DMS114 treated with DMSO at 0.1 percent for 48 hours (cell line): Measurements from ENCODE around the gene WASHC2A.
"Not testable (repeated sequence)": the region's sequence is repeated elsewhere in the genome, so short reads cannot be mapped to it uniquely, and the experiment has no call there.

Experiments used
- DNase-seq: peaks from one replicate; lab custom pipeline; 2025; ENCODE audit not compliant: unreplicated experiment; lab: John Stamatoyannopoulos, UW

The WASHC2A gene

GRCh38 chr10:50063100-50063499 lies 4.7 kb upstream of the WASHC2A start:
- no peak for DNase-seq

DNA sequence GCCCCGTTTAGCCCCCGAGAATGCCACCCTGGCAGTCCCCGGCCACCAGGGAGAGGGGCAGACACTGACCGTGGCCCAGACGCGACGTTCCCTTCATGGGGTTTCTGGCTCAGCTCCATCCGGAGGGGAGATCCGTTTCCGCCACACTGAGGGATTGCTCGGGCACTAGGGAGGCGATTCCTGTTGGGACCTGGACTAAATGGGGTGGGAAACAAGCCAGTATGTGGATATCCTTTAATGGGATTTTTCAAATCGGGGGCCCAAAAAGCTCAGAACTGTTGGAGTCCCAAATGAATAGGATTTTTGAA lies 552 bp downstream of the WASHC2A start:
- not testable (repeated sequence) for DNase-seq

- DNase-seq: not testable (repeated sequence)
Observed at GRCh38 chr10:50075139-50075538, 7.4 kb downstream of the WASHC2A start.

DNA sequence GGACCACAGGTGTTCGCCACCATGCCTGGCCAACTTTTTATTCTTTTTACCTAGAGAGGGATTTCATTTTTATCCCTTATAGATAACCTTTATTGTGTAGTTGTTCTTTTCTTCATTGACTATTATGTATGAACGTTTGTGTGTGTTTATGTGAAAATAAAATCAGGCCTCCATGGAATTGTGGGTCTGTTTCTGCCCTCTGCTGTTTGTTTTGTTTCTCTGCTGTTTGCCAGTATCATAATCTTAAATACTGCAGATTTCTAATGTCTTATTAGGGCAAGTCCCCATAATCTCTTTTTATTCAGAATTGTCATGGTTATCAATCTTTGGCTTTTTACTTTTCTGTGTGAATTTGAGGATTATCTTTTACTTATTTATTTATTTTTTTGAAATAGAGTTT lies 7.8 kb downstream of the WASHC2A start:
- peak; percentile 11 for DNase-seq

DNA sequence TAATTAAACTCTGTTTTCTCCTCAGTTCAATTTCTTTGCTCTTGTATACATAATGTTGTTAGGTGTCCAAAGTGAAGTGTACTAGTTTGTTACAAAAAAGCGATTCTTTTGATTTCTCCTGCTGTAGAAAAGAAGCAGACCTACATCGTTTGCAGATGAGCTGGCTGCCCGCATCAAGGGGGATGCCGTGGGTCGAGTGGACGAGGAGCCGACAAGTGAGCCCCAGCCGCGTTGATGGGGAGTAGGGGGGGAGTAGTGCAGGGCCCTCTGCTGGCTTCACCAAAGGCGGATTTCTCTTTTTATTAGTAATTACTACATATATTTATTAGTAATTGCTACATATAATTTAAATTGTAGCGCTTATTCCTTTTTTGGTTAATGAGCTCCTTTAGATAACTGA lies 23.6 kb downstream of the WASHC2A start:
- DNase-seq: not testable (repeated sequence)

GRCh38 chr10:50092928-50093327 lies 25.2 kb downstream of the WASHC2A start:
- not testable (repeated sequence) for DNase-seq

DNA sequence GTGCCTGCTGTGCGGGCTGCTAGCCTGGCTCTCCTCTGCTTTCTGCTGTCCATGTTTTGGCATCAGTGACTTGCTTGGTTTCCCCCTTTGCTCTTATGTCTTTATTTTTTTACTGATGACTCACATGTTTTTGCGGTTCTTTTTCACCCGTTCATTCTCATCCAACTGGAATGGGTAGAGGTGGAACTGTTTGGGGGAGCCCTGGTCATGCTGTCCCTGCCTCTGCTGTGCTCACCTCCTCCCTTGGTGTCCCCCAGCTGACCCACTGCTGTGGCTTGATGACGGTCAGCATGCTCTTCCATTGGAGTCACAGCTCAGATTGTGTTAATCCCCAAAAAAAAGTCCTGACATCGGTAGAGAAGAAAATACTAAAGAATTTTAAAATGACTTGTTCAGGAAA lies 26.9 kb downstream of the WASHC2A start:
- DNase-seq: not testable (repeated sequence)

DNA sequence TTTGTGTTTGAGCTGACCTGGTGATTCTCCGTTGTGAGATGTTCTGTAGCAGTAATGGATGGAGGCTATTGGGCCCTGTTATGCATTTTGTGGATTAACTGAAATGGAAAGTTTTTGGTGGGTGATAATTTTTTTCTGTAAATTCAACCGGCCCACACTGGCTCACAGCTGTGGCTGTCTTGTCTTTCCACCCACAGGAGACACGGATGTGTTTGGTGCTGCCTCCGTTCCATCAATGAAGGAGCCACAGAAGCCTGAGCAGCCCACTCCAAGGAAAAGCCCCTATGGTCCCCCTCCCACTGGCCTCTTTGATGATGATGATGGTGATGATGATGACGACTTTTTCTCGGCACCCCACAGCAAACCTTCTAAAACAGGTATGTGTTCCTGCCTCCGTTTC lies 27.6 kb downstream of the WASHC2A start:
- not testable (repeated sequence) for DNase-seq

DNA sequence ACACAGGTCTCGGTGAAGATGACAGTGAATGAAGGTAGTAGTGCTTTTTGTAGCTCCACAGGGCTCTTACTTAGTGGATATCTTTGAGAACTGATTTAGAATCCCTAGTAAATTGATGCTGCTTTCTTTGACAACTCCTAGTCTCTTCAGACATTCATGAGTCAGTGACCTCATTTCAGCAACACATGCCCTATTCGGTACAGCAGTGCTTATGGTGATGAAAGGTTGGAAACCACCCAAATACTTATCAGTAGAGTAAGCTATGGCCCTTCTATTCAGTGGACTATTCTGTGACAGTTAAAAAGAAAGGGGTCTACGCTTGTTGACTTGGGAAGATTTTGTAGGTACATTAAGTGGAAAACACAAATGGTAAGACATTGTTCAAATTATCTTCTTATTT lies 29.0 kb downstream of the WASHC2A start:
- DNase-seq: not testable (repeated sequence)

- not testable (repeated sequence) for DNase-seq
Observed at GRCh38 chr10:50098645-50099044, 30.9 kb downstream of the WASHC2A start.

DNA sequence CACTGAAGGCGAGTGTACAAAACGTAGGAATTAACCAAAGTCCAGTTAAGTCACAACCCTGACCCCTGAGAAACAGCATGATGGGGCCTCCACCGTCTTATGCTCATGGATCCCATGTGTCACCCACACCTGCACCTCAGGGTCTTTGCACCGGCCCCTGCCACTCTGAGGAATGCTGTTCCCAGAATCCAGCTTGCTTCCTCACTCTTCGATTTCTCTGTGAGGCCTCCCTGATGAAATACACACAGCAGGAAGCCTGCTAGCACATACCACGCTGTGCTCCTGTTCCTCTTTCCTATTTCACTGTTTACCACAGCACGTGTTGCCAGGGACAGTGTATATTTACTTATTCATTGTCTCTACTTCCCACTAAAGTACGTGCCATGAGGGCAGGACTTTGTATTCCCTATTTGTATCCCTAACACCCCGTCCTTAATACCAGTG lies 33.4 kb downstream of the WASHC2A start:
- not testable (repeated sequence) for DNase-seq

DNA sequence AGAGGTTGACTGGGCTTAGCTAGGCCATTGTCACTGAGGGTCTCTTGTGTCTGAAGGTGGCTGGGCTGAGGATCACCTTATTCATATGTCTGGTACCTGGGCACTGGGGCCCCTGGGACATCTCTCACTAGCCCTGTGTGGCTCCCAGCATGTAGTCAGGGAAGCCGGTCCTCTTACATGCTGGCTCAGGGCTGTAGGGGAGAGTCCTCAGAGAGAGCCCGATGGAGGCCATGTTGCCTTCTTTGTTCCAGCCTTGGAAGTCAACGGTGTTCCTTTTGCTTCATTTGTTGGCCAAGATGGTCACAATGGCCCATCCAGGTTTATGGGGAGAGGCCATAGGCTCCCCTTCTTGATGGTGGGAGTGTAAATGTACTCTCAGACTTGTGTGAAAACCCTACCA lies 34.0 kb downstream of the WASHC2A start:
- not testable (repeated sequence) for DNase-seq

DNA sequence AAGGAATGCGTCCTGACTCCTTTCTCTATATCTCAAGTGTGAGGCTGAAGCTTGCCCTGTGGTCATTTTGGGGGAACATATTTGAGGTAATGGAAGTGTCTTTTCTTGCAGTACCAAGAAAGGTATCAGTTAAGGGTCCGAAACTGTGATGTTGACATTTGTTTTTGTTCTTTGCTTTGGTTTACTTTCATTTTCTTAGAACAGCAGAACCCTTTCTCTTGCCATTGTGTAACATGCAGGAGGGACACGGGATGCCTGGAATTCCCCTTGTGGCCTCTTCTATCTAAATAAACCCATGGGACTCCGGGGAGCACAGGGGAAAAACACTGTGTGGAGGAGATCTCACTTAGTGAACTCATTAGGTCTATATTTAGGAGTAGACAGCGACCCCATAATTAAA lies 34.5 kb downstream of the WASHC2A start:
- DNase-seq: not testable (repeated sequence)

DNA sequence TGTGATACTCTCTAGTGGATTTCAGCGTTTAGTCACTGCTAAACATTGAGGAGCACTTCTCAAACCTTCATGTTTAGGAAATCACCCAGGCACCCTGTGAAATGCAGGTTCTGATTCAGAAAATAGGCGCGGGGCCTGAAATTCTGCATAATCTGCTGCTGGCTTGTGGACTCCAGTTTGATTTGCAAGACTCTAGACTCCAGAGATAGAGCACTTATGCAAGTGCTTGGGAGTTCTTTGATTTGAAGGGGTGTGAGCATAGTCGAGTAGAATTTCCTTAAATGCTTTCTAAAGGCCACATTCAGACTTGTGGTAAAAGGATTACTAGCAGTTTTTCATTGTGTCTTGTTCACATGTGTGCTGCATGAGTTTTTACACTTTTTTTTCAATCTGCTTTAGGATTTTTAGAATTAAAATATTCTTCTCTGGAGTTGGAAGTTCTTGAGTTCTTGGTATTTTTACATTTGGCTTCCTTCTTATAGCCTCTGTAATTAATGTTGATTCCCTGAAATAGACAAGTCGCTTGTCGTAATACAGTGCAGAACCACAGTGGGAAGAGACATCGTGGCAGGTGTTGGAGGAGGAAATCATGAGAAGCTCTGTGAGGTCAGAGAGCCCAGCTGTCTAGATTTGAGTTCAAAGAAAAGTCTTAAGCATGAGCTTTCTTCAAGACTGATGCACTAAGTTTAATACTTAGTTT lies 41.4 kb downstream of the WASHC2A start:
- not testable (repeated sequence) for DNase-seq

DNA sequence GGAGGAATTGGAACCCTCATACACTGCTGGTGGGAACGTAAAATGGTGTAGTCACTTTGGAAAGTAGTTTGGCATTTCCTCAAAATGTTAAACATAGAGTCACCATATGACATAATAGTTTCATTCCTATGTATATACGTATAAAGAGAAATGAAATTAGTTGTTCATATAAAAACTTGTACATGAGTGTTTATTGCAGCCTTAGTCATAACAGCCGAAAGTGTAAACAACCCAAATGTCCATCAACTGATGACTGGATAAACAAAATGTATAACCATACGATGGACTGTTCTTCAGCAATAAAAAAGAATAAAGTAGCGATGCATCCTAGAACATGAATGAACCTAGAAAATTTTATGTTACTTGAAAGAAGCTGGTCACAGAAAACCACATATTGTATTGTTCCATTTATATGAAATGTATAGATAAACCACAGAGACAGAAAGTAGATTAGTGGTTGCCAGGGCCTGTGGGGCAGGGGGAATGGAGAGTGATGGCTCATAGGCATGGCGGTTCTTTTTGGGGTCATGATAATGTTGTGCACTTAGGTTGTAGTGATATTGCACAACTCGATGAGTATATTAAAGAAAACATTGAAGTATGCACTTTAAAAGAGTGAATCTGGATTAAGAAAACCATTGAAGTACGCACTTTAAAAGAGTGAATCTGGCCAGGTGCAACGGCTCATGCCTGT lies 44.8 kb downstream of the WASHC2A start:
- not testable (repeated sequence) for DNase-seq

DNA sequence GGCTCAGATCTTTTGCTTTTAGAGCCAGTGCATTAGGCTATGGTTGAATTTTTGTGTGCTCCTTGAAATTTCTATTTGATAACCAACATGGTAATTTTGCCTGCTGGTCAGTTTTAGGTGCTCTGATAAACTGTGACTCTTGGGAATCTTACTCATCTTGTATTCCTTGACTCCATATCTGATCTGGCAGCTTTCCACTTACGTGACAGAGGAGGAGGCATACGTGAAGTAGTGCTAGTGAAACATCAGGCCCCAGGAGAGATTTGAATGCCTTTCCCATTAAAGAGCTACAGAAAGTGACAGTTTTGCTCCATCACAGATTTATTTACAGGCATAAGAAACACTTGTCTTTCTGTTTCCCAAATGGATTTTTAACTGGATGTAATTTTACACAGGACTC lies 59.0 kb downstream of the WASHC2A start:
- not testable (repeated sequence) for DNase-seq

DNA sequence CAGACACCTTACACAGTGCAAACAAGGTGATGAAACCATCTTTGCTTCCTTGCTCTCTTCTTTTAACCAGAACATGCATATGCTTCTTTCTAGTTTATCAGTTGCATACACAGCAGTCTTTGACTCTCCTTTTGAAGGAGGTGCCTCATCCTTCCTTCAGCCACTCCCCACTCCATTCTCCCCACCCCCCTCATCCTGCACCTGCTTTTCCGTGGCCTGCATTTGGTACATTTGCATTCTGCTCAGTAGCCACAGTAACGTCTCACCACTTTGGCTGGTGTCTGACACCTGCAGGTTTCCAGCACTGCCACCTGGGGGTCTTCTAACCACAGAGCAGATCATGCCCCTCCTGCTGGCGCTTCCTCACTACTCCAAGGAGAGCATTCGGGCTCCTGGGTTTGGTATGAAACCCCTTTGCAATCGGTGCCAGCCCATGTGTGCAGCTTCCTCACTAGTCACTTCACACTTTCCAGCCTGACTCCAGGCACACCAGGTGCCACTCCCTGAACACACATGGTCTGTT lies 60.1 kb downstream of the WASHC2A start:
- DNase-seq: not testable (repeated sequence)

- not testable (repeated sequence) for DNase-seq
Observed at GRCh38 chr10:50131245-50131965, 63.7 kb downstream of the WASHC2A start.

DNA sequence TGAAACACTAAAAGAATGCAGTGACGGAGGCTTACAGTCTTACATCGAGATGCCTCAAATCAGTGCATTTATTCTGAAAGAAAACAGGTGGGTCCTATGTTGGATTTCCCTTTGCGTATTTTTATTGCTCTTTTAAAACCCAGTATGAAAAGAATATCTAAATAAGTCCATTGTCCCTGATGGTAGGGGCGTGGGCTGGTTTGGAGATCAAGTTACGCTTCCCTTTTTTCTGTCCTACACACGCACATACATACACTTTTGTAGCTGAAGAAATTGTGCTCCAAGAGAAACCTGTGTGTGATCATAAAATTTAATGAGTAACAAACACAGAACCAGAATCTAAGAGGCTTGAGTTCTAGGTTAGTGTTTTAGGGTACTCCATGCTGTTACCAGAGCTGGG lies 64.6 kb downstream of the WASHC2A start:
- not testable (repeated sequence) for DNase-seq

DNA sequence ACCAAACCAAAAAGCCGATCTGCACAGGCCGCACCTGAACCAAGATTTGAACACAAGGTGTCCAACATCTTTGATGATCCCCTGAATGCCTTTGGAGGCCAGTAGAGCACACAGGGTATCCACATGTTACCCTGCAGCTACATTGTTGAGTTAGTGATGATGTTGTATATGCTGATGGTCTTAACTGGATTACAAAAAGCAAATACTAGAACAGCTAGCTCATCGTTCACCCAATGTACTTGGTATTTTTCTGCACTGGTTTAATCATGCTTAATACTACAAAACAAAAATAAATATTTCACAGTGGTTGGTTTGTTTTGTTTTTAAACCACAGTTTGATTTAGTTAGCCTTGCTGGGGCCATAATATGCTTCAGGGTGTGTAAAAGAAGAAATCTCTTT lies 65.1 kb downstream of the WASHC2A start:
- not testable (repeated sequence) for DNase-seq

GRCh38 chr10:50143512-50144174 lies 75.9 kb downstream of the WASHC2A start:
- DNase-seq: not testable (repeated sequence)
